ENCODE data around the gene TXNRD3. TPM values are rescaled to one million over a fixed set of nuclear protein-coding genes. Genes with fewer than 3 reads are reported as not detected.

Gene TXNRD3
- total RNA-seq, 1 donor from 2014 or later = 0.51 TPM

DNA sequence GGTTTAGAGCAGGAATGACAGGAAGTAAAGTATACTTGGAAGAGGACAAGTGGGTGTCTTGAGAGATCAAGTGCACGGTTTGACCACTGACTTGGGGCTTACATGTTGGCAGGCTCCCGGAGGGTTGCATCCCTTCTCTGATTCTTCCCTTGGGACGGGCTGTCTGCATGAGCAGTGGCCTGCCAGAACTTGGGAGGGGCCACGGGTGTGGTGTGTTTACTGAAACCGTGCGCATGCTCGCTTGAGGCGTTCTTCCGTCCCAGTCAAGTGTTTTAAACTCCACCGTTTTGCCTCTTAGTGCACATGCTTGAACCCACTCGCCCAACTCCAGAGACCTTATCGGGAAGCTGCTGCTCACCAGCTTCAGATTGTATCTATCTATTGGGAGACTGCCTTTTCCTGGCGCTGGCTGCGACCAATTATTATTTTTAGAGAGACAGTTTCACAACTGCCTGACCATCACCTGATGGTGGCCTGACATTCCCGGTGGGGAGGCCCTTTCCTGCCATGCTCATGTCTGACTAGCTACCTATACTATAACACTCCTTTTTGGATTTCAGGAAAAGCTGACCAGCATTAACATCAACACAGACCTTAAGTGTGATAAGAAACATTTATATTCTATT, 81.3 kb downstream of the TXNRD3 start:
- ATAC-seq (ENCODE audit: low read depth) = no peak
- peaks cover 3% of the 10 kb centered on the region for H3K27me3 Mint-ChIP-seq
- no peak overlapping the region for H3K27ac Mint-ChIP-seq
- no peak for DNase-seq
- H3K4me3 Mint-ChIP-seq = no peak overlapping the region
- no peaks in the 10 kb centered on the region for H3K9me3 Mint-ChIP-seq
- H3K4me1 Mint-ChIP-seq = no peaks in the 10 kb centered on the region
- CTCF ChIA-PET = no interaction called here
- H3K36me3 Mint-ChIP-seq (ENCODE audit: low read depth) = no peaks in the 10 kb centered on the region
- POLR2A ChIA-PET = no interaction called here
- TF ChIP-seq, protein P1, sequence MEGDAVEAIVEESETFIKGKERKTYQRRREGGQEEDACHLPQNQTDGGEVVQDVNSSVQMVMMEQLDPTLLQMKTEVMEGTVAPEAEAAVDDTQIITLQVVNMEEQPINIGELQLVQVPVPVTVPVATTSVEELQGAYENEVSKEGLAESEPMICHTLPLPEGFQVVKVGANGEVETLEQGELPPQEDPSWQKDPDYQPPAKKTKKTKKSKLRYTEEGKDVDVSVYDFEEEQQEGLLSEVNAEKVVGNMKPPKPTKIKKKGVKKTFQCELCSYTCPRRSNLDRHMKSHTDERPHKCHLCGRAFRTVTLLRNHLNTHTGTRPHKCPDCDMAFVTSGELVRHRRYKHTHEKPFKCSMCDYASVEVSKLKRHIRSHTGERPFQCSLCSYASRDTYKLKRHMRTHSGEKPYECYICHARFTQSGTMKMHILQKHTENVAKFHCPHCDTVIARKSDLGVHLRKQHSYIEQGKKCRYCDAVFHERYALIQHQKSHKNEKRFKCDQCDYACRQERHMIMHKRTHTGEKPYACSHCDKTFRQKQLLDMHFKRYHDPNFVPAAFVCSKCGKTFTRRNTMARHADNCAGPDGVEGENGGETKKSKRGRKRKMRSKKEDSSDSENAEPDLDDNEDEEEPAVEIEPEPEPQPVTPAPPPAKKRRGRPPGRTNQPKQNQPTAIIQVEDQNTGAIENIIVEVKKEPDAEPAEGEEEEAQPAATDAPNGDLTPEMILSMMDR (IDR thresholded peaks at IDR 0.05) = no peak
- intact Hi-C loops (cut with micrococcal nuclease) = no loop called here

- ChIA-PET POLR2A (no interaction called here), CTCF (no interaction called here)
- H3K4me1 Mint-ChIP-seq = no peaks in the 10 kb centered on the region
- DNase-seq (no peak), ATAC-seq (ENCODE audit: low read depth) (no peak)
- TF ChIP-seq, protein P1 (IDR thresholded peaks at IDR 0.05) = no peak
- intact Hi-C loops (cut with micrococcal nuclease) = no loop called here
- H3K27ac Mint-ChIP-seq = no peak overlapping the region
- no peak overlapping the region for H3K4me3 Mint-ChIP-seq
- no peaks in the 10 kb centered on the region for H3K36me3 Mint-ChIP-seq (ENCODE audit: low read depth)
- H3K27me3 Mint-ChIP-seq = peaks cover 14% of the 10 kb centered on the region
- no peaks in the 10 kb centered on the region for H3K9me3 Mint-ChIP-seq
Observed at GRCh38 chr3:126571078-126571477, 83.8 kb downstream of the TXNRD3 start.

DNA sequence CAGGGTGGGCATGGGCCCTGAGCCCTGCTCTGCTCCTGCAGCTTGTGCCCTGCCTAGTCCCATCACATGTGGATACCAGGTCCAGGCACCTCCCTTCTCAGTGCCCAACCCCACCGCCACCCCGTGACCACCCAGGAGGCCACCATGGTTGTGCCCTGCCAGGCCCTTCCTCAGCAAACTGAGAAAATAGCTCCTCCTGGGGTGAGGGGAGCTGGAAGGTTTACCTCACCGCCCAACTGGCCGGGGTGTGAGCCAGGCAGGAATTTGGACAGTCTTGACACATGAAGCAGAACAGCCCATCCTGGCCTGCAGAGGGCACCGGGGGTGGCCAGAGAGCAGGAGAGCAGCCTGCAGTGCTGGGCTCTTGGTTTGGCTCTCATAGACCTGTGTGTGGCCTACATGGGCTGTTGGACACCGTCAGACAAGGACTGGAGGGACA, 84.8 kb downstream of the TXNRD3 start:
- ChIA-PET POLR2A (no interaction called here), CTCF (no interaction called here)
- DNase-seq (no peak), ATAC-seq (ENCODE audit: low read depth) (no peak)
- TF ChIP-seq, protein P1 (IDR thresholded peaks at IDR 0.05) = no peak
- H3K36me3 Mint-ChIP-seq (ENCODE audit: low read depth) = no peaks in the 10 kb centered on the region
- H3K27me3 Mint-ChIP-seq = peaks cover 16% of the 10 kb centered on the region
- H3K27ac Mint-ChIP-seq = no peak overlapping the region
- intact Hi-C loops (cut with micrococcal nuclease) = no loop called here
- no peaks in the 10 kb centered on the region for H3K9me3 Mint-ChIP-seq
- no peak overlapping the region for H3K4me3 Mint-ChIP-seq
- H3K4me1 Mint-ChIP-seq = no peaks in the 10 kb centered on the region

DNA sequence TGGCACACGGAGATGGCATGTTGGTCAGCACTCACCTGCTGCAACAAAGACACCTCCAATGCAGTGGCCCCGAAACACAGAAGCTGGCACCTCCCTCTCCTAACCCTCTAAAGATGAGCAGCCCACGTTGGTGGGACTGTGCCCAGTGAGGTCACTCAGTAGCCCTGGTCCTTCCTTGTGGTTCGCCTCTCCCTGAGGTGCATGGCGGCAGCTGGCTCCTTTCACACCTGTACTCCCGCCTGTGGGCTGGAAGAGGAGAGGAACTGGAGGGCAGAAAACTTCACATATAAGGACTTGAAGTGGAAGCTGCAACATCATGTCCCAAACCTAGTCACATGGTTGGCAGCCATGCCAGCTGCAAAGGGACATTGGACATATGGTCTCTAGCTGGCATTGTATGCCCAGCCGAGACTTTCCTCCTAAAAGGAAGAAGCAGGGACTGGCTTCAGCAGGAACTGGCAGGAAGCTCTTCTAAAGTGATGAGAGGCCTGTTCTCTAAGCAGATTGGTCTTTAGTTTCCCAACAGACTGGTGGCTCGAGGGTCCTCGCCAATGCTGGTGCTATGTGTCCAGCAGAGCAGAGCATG, 85.4 kb downstream of the TXNRD3 start:
- no peak overlapping the region for H3K4me3 Mint-ChIP-seq
- ChIA-PET CTCF (no interaction called here), POLR2A (no interaction called here)
- TF ChIP-seq, protein P1 (IDR thresholded peaks at IDR 0.05) = no peak
- no peak overlapping the region for H3K27ac Mint-ChIP-seq
- no peaks in the 10 kb centered on the region for H3K4me1 Mint-ChIP-seq
- H3K36me3 Mint-ChIP-seq (ENCODE audit: low read depth) = no peaks in the 10 kb centered on the region
- H3K27me3 Mint-ChIP-seq = peaks cover 18% of the 10 kb centered on the region
- DNase-seq (no peak), ATAC-seq (ENCODE audit: low read depth) (no peak)
- intact Hi-C loops (cut with micrococcal nuclease) = no loop called here
- H3K9me3 Mint-ChIP-seq = no peaks in the 10 kb centered on the region

DNA sequence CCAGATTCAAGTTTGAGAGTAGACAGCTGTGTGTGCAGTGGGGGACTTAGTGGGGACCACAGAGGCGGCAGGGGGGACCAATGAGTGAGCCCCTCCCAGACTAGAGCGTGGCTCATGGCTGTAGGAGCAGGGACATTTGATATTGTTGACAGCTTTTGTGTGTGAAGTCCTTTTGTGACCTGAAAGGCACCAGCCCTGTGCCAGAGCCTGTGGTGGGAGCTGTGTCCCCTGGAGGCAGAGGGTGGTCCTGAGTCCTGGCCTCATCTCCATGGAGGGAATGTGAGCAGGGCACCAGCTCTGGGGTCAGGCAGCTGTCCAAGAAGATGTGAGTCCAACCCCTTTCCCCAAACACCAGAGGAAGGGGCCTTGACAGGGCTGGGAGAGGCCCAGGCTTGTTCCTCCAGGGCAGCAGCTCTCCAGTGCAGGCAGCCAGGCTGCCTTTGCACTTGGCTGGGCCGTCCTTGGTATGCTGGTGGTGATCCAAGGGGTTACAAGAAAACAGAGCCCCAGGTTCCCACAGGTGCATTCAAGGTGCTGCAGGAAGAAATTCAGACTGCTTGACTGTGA, 86.1 kb downstream of the TXNRD3 start:
- Mint-ChIP-seq H3K27ac (no peak overlapping the region), H3K27me3 (peaks cover 18% of the 10 kb centered on the region), H3K4me3 (no peak overlapping the region), H3K9me3 (no peaks in the 10 kb centered on the region), H3K4me1 (no peaks in the 10 kb centered on the region), H3K36me3 (ENCODE audit: low read depth) (no peaks in the 10 kb centered on the region)
- intact Hi-C loops (cut with micrococcal nuclease) = no loop called here
- TF ChIP-seq, protein P1 (IDR thresholded peaks at IDR 0.05) = no peak
- no peak for DNase-seq
- POLR2A ChIA-PET = no interaction called here
- ATAC-seq (ENCODE audit: low read depth) = no peak
- CTCF ChIA-PET = no interaction called here

All from activated B cell treated with CpG ODN at 0.5 μM for 24 hours (primary cell).